Liver (tissue), 9 donors: Measurements from ENCODE around the gene TET3. TPM values are rescaled to one million over a fixed set of nuclear protein-coding genes. Genes with fewer than 3 reads are reported as not detected.

Experiments used
- DNase-seq: peaks from one replicate; pipeline ENCODE4 v3.0.0-alpha.2; 2017; ENCODE audit warnings: low spot score
- H3K27ac ChIP-seq, 2 donors: one replicate each; pipeline ENCODE4 v1.7.0; 2013; ENCODE audit warnings: inconsistent platforms in 2 of 2, low read length in 2 of 2, control low read depth in 1 of 2, low read depth in 1 of 2, mild to moderate bottlenecking in 1 of 2
- H3K27me3 ChIP-seq, 4 donors: one replicate each; pipeline versions ENCODE4 v1.6.1 to v1.7.0; 2013; ENCODE audit warnings: low read length in 3 of 4, inconsistent platforms in 1 of 4, mild to moderate bottlenecking in 1 of 4, moderate library complexity in 1 of 4; ENCODE audit not compliant: control insufficient read depth in 4 of 4, insufficient read depth in 4 of 4
- H3K36me3 ChIP-seq, 4 donors: one replicate each; pipeline versions ENCODE4 v1.6.1 to v1.7.0; 2013; ENCODE audit warnings: low read length in 3 of 4, mild to moderate bottlenecking in 3 of 4, low read depth in 1 of 4, moderate library complexity in 1 of 4; ENCODE audit not compliant: control insufficient read depth in 4 of 4, insufficient read depth in 3 of 4
- H3K4me1 ChIP-seq, 4 donors: one replicate each; pipeline versions ENCODE4 v1.6.1 to v1.7.0; 2013; ENCODE audit warnings: low read length in 3 of 4, mild to moderate bottlenecking in 3 of 4, moderate library complexity in 1 of 4; ENCODE audit not compliant: control insufficient read depth in 4 of 4, insufficient read depth in 4 of 4
- H3K4me3 ChIP-seq, 3 donors: one replicate each; pipeline versions ENCODE4 v1.6.1 to v1.7.0; 2013; ENCODE audit warnings: low read length in 3 of 3, control low read depth in 1 of 3, low read depth in 1 of 3, mild to moderate bottlenecking in 1 of 3
- H3K9ac ChIP-seq, 2 donors: one replicate each; pipeline ENCODE4 v1.7.0; 2013; ENCODE audit warnings: low read length in 2 of 2, mild to moderate bottlenecking in 2 of 2, moderate library complexity in 2 of 2, control low read depth in 1 of 2, low read depth in 1 of 2
- H3K9me3 ChIP-seq, 4 donors: one replicate each; pipeline versions ENCODE4 v1.6.1 to v1.7.0; 2013; ENCODE audit warnings: low read length in 3 of 4; ENCODE audit not compliant: control insufficient read depth in 4 of 4
- ATF3 ChIP-seq: IDR thresholded peaks from 2 replicates; pipeline ENCODE4 v1.6.1; 2016; ENCODE audit warnings: antibody characterized with exemption
- CTCF ChIP-seq: fragments of 150-350 bp; IDR thresholded peaks from 2 replicates; pipeline ENCODE4 v1.5.1; 2017; ENCODE audit warnings: improper control_type of control experiment, low read depth, low read length; ENCODE audit not compliant: missing input control
- EGR1 ChIP-seq, 2 donors: IDR thresholded peaks; 2 replicates each; pipeline ENCODE4 v1.6.1; 2016 to 2018; ENCODE audit warnings: antibody characterized with exemption in 2 of 2, low read depth in 2 of 2
- FOXA1 ChIP-seq: IDR thresholded peaks from 2 replicates; pipeline ENCODE4 v1.6.1; 2016; ENCODE audit warnings: antibody characterized with exemption
- FOXA2 ChIP-seq: IDR thresholded peaks from 2 replicates; pipeline ENCODE4 v1.6.1; 2016; ENCODE audit warnings: antibody characterized with exemption
- GABPA ChIP-seq, 2 donors: IDR thresholded peaks in 1 of 2; conservative IDR thresholded peaks in 1 of 2; 2 replicates each; pipeline ENCODE4 v1.6.1; 2016; ENCODE audit warnings: antibody characterized with exemption in 2 of 2, mild to moderate bottlenecking in 1 of 2, moderate library complexity in 1 of 2
- HNF4A ChIP-seq, 2 donors: conservative IDR thresholded peaks; 2 replicates each; pipeline ENCODE4 v1.6.1; 2016; ENCODE audit warnings: antibody characterized with exemption in 2 of 2, mild to moderate bottlenecking in 2 of 2
- HNF4G ChIP-seq: IDR thresholded peaks from 2 replicates; pipeline ENCODE4 v1.6.1; 2016; ENCODE audit warnings: antibody characterized with exemption
- JUND ChIP-seq, 2 donors: IDR thresholded peaks; 2 replicates each; pipeline ENCODE4 v1.6.1; 2016; ENCODE audit warnings: antibody characterized with exemption in 2 of 2
- MAX ChIP-seq: IDR thresholded peaks from 2 replicates; pipeline ENCODE4 v1.6.1; 2016; ENCODE audit warnings: antibody characterized with exemption
- NR2F2 ChIP-seq: IDR thresholded peaks from 2 replicates; pipeline ENCODE4 v1.6.1; 2016; ENCODE audit warnings: antibody characterized with exemption
- RXRA ChIP-seq, 2 donors: IDR thresholded peaks; 2 replicates each; pipeline ENCODE4 v1.6.1; 2017 to 2018; ENCODE audit warnings: antibody characterized with exemption in 2 of 2, mild to moderate bottlenecking in 1 of 2
- SP1 ChIP-seq: IDR thresholded peaks from 2 replicates; pipeline ENCODE4 v1.6.1; 2018; ENCODE audit warnings: antibody characterized with exemption, mild to moderate bottlenecking
- TAF1 ChIP-seq: conservative IDR thresholded peaks from 2 replicates; pipeline ENCODE4 v1.6.1; 2016; ENCODE audit warnings: antibody characterized with exemption, mild to moderate bottlenecking
- YY1 ChIP-seq: IDR thresholded peaks from 2 replicates; pipeline ENCODE4 v1.6.1; 2016; ENCODE audit warnings: antibody characterized with exemption, mild to moderate bottlenecking
- ZBTB33 ChIP-seq: IDR thresholded peaks from 2 replicates; pipeline ENCODE4 v1.6.1; 2016; ENCODE audit warnings: antibody characterized with exemption
- WGBS: extraction: QIAGEN DNeasy Blood & Tissue Kit; methylation state at CpG from one replicate; pipeline ENCODE4 v1.1.7; 2013; 5-methylcytosine and 5-hydroxymethylcytosine counted together
- polyA plus RNA-seq, 2 donors: library from polyadenylated mRNA; stranded (reverse) in 1 of 2; unstranded in 1 of 2; fragments of 200-250 nt in 1 of 2; fragments of >200 nt in 1 of 2; fragmentation: Nextera tagmentation in 1 of 2; extraction: Ambion mirVana in 1 of 2; gene quantifications; one replicate each; pipeline versions ENCODE4 v1.2.1 to v1.2.3, GENCODE V29; 2013 to 2015
- total RNA-seq, 2 donors: library from RNA; depleted of rRNA; stranded (reverse); fragments of >200 nt; gene quantifications; one replicate each; pipeline ENCODE4 v1.2.3, GENCODE V29; 2014
- donor health status: healthy.
- donor health status: healthy.
- donor health status: healthy.
- donor health status: healthy.
- donor health status: healthy.

TET3 gene
- total and polyA plus RNA-seq, 4 donors: 0.89 to 16.2 (median 3.2) TPM

- TF ChIP-seq HNF4G (no peak), FOXA1 (no peak), TAF1 (no peak), RXRA (IDR thresholded peaks at IDR 0.05) (no peak), FOXA2 (no peak), SP1 (no peak), HNF4A (conservative IDR thresholded peaks at IDR 0.05) (no peak), CTCF (no peak), EGR1 (IDR thresholded peaks at IDR 0.05; ENCODE audit: low read depth in 2 of 2) (no peak), YY1 (no peak), ZBTB33 (no peak), JUND (IDR thresholded peaks at IDR 0.05) (no peak), MAX (no peak), GABPA (IDR thresholded peaks at IDR 0.05 in 1 of 2, conservative IDR thresholded peaks at IDR 0.05 in 1 of 2) (no peak), ATF3 (no peak)
These were observed 23.4 kb upstream of the TET3 start for GRCh38 chr2:73961274-73961673.

GRCh38 chr2:73961823-73962615 is 22.7 kb upstream of the TET3 start:
- Histone ChIP-seq H3K27ac (no peak overlapping the region), H3K36me3 (peaks cover 3 to 26% (median 18%) of the 10 kb centered on the region in 4 donors), H3K4me1 (no peaks in the 10 kb centered on the region), H3K4me3 (no peak overlapping the region), H3K9ac (no peak overlapping the region), H3K27me3 (no peaks in the 10 kb centered on the region), H3K9me3 (peaks cover 0 to 4% (median 0%) of the 10 kb centered on the region in 4 donors)
- WGBS: 91% methylated on average over 12 of the region's 12 CpGs
- no peak for DNase-seq
- TF ChIP-seq GABPA (IDR thresholded peaks at IDR 0.05 in 1 of 2, conservative IDR thresholded peaks at IDR 0.05 in 1 of 2) (no peak), FOXA2 (no peak), HNF4A (conservative IDR thresholded peaks at IDR 0.05) (no peak), JUND (IDR thresholded peaks at IDR 0.05) (no peak), CTCF (no peak), MAX (no peak), TAF1 (no peak), FOXA1 (no peak), YY1 (no peak), SP1 (no peak), ZBTB33 (no peak), NR2F2 (no peak)

More at GRCh38 chr2:73961274-73961673, 23.4 kb upstream of the TET3 start:
- no peak overlapping the region for H3K9ac ChIP-seq
- H3K4me3 ChIP-seq: no peak overlapping the region
- no peak overlapping the region for H3K27ac ChIP-seq
- peaks cover 5 to 34% (median 21%) of the 10 kb centered on the region in 4 donors for H3K36me3 ChIP-seq
- DNase-seq: no peak
- WGBS: 96% methylated on average over 4 of the region's 4 CpGs
- H3K9me3 ChIP-seq: peaks cover 0 to 4% (median 0%) of the 10 kb centered on the region in 4 donors
- H3K27me3 ChIP-seq: no peaks in the 10 kb centered on the region
- H3K4me1 ChIP-seq: no peaks in the 10 kb centered on the region
